HepG2 (cell line): ENCODE measurements around the gene NPAS2. TPM values are rescaled to one million over a fixed set of nuclear protein-coding genes. Genes with fewer than 3 reads are reported as not detected.
A peak's percentile ranks its signal among the peaks of the same experiment; 100 is the strongest.

Source experiments
- ATF3 ChIP-seq: sonication (generic); formaldehyde crosslinking; IDR thresholded peaks from 2 replicates; pipeline ENCODE4 v1.4.0; 2020; ENCODE audit warnings: missing genetic modification reagents
- CREB1 ChIP-seq, 2 experiments: fragments of 450-650 bp in 1 of 2; IDR thresholded peaks; 2 replicates each; pipeline ENCODE4 v1.6.1; 2016 to 2017; ENCODE audit warnings: control low read depth in 1 of 2, mild to moderate bottlenecking in 1 of 2, missing compliant biosample characterization in 1 of 2, missing genetic modification characterization in 1 of 2
- GPBP1L1 ChIP-seq: sonication (generic); formaldehyde crosslinking; IDR thresholded peaks from 2 replicates; pipeline ENCODE4 v1.5.0; 2020; ENCODE audit warnings: mild to moderate bottlenecking, missing genetic modification reagents
- HIC2 ChIP-seq: sonication (generic); formaldehyde crosslinking; IDR thresholded peaks from 2 replicates; pipeline ENCODE4 v1.9.0; 2022; ENCODE audit warnings: low read depth, missing genetic modification reagents
- KLF13 ChIP-seq: sonication (generic); formaldehyde crosslinking; IDR thresholded peaks from 2 replicates; pipeline ENCODE4 v1.4.0; 2020; ENCODE audit warnings: mild to moderate bottlenecking, missing genetic modification reagents
- KLF6 ChIP-seq: IDR thresholded peaks from 2 replicates; pipeline ENCODE4 v1.8.0; 2016; ENCODE audit warnings: missing biosample characterization, missing genetic modification reagents
- MYNN ChIP-seq: sonication (generic); formaldehyde crosslinking; IDR thresholded peaks from 2 replicates; pipeline ENCODE4 v1.4.0; 2020; ENCODE audit warnings: mild to moderate bottlenecking, low read depth, missing genetic modification reagents
- NFKB2 ChIP-seq: sonication (generic); formaldehyde crosslinking; IDR thresholded peaks from 2 replicates; pipeline ENCODE4 v1.4.0; 2020; ENCODE audit warnings: missing genetic modification reagents, borderline replicate concordance
- NR2F1 ChIP-seq, 2 experiments: fragments of 450-650 bp in 1 of 2; formaldehyde crosslinking in 1 of 2; IDR thresholded peaks; 2 replicates each; pipeline versions ENCODE4 v1.5.0 to v1.6.1; 2016 to 2020; ENCODE audit warnings: mild to moderate bottlenecking in 1 of 2, missing compliant biosample characterization in 1 of 2, missing genetic modification reagents in 1 of 2, moderate library complexity in 1 of 2
- POLR2A ChIP-seq, 2 experiments: IDR thresholded peaks; 2 replicates each; pipeline ENCODE4 v1.6.1; 2011; ENCODE audit warnings: low read depth in 2 of 2, low read length in 2 of 2, mild to moderate bottlenecking in 1 of 2, moderate library complexity in 1 of 2; ENCODE audit not compliant: insufficient read depth in 1 of 2
- RAD51 ChIP-seq: fragments of 450-650 bp; IDR thresholded peaks from 2 replicates; pipeline ENCODE4 v1.6.1; 2016; ENCODE audit warnings: borderline replicate concordance
- SAFB2 ChIP-seq: sonication (generic); formaldehyde crosslinking; IDR thresholded peaks from 2 replicates; pipeline ENCODE4 v1.5.1; 2020; ENCODE audit warnings: missing genetic modification reagents, low read depth, mild to moderate bottlenecking, borderline replicate concordance
- SYNCRIP ChIP-seq: fragments of 200-400 bp; formaldehyde crosslinking; IDR thresholded peaks from 2 replicates; pipeline ENCODE4 v1.6.1; 2018; ENCODE audit warnings: mild to moderate bottlenecking, low read depth, low read length; ENCODE audit not compliant: insufficient read depth
- YY1 ChIP-seq: IDR thresholded peaks from 2 replicates; pipeline ENCODE4 v1.6.1; 2011; ENCODE audit warnings: low read length, low read depth, moderate library complexity, mild to moderate bottlenecking; ENCODE audit not compliant: insufficient read depth, insufficient replicate concordance
- ZBTB37 ChIP-seq: sonication (generic); formaldehyde crosslinking; IDR thresholded peaks from 2 replicates; pipeline ENCODE4 v1.4.0; 2020; ENCODE audit warnings: mild to moderate bottlenecking, missing genetic modification reagents
- ZNF331 ChIP-seq: sonication (generic); formaldehyde crosslinking; IDR thresholded peaks from 2 replicates; pipeline ENCODE4 v1.4.0; 2020; ENCODE audit warnings: missing genetic modification reagents
- ZNF343 ChIP-seq: sonication (generic); formaldehyde crosslinking; IDR thresholded peaks from 2 replicates; pipeline ENCODE4 v1.4.0; 2020; ENCODE audit warnings: mild to moderate bottlenecking, missing genetic modification reagents
- polyA plus RNA-seq, 8 experiments: library from polyadenylated mRNA; depleted of rRNA in 3 of 8; stranded (reverse) in 7 of 8; unstranded in 1 of 8; fragments of >200 nt; fragmentation: Illumina TruSeq in 4 of 8; extraction: Trizol in 4 of 8; gene quantifications; 2 replicates each; pipeline versions ENCODE4 v1.2.1 to v1.2.3, GENCODE V29; 2011 to 2016; ENCODE audit warnings: low read depth in 4 of 8, missing spikeins in 1 of 8, mixed read lengths in 1 of 8; ENCODE audit not compliant: insufficient read depth in 1 of 8
- total RNA-seq, 5 experiments: library from RNA; depleted of rRNA; stranded (reverse); fragments of >200 nt; fragmentation: Illumina TruSeq; extraction: Trizol; gene quantifications; 2 replicates each; pipeline ENCODE4 v1.2.3, GENCODE V29; 2016; ENCODE audit warnings: low read depth in 1 of 5
- TF ChIP-seq, protein P1 (sequence below): sonication (generic); formaldehyde crosslinking; IDR thresholded peaks from 2 replicates; pipeline ENCODE4 v1.4.0; 2020; ENCODE audit warnings: mild to moderate bottlenecking, missing genetic modification reagents

The NPAS2 gene
- total and polyA plus RNA-seq, 2 of the 13 experiments (the other 11 are each of a cell fraction or from before 2014, with no cell fraction given): 14.8 to 37.5 TPM

- TF ChIP-seq HIC2 (CRISPR knock-in tag): peak; percentile 78; the same call in 1 of the 2 replicates
- TF ChIP-seq ATF3: peak; percentile 92
- peak; percentile 78; the same call in 1 of the 2 replicates for TF ChIP-seq ZBTB37 (CRISPR knock-in tag)
- TF ChIP-seq ZNF331: peak; percentile 98
- TF ChIP-seq YY1: peak; percentile 88
- TF ChIP-seq POLR2A (IDR thresholded peaks at IDR 0.05; ENCODE audit: insufficient read depth in 1 of 2, low read depth in 2 of 2, low read length in 2 of 2): peak; percentile 99 to 100
- TF ChIP-seq NFKB2 (CRISPR knock-in tag): peak; percentile 99
- TF ChIP-seq RAD51: no peak
- TF ChIP-seq GPBP1L1 (CRISPR knock-in tag): no peak
- TF ChIP-seq, protein P1, sequence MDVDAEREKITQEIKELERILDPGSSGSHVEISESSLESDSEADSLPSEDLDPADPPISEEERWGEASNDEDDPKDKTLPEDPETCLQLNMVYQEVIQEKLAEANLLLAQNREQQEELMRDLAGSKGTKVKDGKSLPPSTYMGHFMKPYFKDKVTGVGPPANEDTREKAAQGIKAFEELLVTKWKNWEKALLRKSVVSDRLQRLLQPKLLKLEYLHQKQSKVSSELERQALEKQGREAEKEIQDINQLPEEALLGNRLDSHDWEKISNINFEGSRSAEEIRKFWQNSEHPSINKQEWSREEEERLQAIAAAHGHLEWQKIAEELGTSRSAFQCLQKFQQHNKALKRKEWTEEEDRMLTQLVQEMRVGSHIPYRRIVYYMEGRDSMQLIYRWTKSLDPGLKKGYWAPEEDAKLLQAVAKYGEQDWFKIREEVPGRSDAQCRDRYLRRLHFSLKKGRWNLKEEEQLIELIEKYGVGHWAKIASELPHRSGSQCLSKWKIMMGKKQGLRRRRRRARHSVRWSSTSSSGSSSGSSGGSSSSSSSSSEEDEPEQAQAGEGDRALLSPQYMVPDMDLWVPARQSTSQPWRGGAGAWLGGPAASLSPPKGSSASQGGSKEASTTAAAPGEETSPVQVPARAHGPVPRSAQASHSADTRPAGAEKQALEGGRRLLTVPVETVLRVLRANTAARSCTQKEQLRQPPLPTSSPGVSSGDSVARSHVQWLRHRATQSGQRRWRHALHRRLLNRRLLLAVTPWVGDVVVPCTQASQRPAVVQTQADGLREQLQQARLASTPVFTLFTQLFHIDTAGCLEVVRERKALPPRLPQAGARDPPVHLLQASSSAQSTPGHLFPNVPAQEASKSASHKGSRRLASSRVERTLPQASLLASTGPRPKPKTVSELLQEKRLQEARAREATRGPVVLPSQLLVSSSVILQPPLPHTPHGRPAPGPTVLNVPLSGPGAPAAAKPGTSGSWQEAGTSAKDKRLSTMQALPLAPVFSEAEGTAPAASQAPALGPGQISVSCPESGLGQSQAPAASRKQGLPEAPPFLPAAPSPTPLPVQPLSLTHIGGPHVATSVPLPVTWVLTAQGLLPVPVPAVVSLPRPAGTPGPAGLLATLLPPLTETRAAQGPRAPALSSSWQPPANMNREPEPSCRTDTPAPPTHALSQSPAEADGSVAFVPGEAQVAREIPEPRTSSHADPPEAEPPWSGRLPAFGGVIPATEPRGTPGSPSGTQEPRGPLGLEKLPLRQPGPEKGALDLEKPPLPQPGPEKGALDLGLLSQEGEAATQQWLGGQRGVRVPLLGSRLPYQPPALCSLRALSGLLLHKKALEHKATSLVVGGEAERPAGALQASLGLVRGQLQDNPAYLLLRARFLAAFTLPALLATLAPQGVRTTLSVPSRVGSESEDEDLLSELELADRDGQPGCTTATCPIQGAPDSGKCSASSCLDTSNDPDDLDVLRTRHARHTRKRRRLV (CRISPR knock-in tag): peak; percentile 91
- peak; percentile 98 for TF ChIP-seq SAFB2 (CRISPR knock-in tag)
- 0 out of 4 replicates have a peak, but pooled peaks of 1 of the 2 experiments have one; percentile 29 for TF ChIP-seq NR2F1 (CRISPR knock-in tag; IDR thresholded peaks at IDR 0.05)
- peak; percentile 99 for TF ChIP-seq KLF6 (CRISPR knock-in tag)
- no peak for TF ChIP-seq SYNCRIP
- TF ChIP-seq ZNF343 (CRISPR knock-in tag): peak; percentile 95
- TF ChIP-seq KLF13 (CRISPR knock-in tag): peak; percentile 99
- TF ChIP-seq CREB1 (IDR thresholded peaks at IDR 0.05): peak; percentile 87
- peak; percentile 96 for TF ChIP-seq CREB1 (CRISPR knock-in tag; IDR thresholded peaks at IDR 0.05)
- TF ChIP-seq MYNN (CRISPR knock-in tag): peak; percentile 96
These were observed 182.0 kb downstream of the NPAS2 start, which contains the start of gene RPL31 (continued) for GRCh38 chr2:101001691-101002561.
